GM13976 (cell line): ENCODE measurements around the gene AFF2.
"Not testable (repeated sequence)": the region's sequence is repeated elsewhere in the genome, so short reads cannot be mapped to it uniquely, and the experiment has no call there.

Experiments used
- DNase-seq: peaks from one replicate; pipeline ENCODE4 v3.0.0; 2012; ENCODE audit warnings: low spot score
- in situ Hi-C: fragments of 300-500 bp; cut with MboI; formaldehyde crosslinking; loops from one replicate; pipeline ENCODE4 v1.12.0; 2022; ENCODE audit warnings: low sequenced_read_pairs, mixed read lengths, inconsistent platforms; ENCODE audit not compliant: unreplicated experiment
- TF ChIP-seq, protein P1 (sequence below): IDR thresholded peaks from 2 replicates; pipeline ENCODE4 v1.5.1; 2012; ENCODE audit warnings: borderline replicate concordance, mild to moderate bottlenecking; ENCODE audit not compliant: insufficient read depth; ENCODE audit errors: extremely low read depth, missing control alignments, control extremely low read depth

Gene AFF2

DNA sequence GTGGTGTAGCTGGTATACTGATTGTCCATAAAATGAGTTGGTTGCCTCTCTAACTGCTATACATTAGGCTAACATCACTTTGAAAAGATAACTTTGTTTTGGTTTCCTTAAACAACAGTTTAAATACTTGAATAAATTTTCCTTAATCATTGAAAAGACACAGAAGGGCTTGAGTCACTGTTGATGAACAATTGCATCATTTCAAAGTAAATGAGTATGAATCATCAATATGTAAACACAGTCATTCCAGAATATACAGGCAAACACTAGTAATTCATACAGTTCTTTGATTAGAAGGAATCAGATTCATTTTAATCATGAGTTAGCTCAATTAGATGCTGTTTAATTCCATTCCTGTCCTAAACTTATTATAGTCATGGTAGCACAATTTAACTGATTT is 160.6 kb downstream of the AFF2 start:
- in situ Hi-C loops: no loop called here
- TF ChIP-seq, protein P1, sequence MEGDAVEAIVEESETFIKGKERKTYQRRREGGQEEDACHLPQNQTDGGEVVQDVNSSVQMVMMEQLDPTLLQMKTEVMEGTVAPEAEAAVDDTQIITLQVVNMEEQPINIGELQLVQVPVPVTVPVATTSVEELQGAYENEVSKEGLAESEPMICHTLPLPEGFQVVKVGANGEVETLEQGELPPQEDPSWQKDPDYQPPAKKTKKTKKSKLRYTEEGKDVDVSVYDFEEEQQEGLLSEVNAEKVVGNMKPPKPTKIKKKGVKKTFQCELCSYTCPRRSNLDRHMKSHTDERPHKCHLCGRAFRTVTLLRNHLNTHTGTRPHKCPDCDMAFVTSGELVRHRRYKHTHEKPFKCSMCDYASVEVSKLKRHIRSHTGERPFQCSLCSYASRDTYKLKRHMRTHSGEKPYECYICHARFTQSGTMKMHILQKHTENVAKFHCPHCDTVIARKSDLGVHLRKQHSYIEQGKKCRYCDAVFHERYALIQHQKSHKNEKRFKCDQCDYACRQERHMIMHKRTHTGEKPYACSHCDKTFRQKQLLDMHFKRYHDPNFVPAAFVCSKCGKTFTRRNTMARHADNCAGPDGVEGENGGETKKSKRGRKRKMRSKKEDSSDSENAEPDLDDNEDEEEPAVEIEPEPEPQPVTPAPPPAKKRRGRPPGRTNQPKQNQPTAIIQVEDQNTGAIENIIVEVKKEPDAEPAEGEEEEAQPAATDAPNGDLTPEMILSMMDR: no peak
- DNase-seq: no peak

DNA sequence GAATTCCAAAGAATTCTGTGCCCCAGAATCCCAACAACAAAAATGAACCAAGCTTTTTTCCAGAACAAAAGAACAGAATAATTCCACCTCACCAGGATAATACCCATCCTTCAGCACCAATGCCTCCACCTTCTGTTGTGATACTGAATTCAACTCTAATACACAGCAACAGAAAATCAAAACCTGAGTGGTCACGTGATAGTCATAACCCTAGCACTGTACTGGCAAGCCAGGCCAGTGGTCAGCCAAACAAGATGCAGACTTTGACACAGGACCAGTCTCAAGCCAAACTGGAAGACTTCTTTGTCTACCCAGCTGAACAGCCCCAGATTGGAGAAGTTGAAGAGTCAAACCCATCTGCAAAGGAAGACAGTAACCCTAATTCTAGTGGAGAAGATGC is 161.6 kb downstream of the AFF2 start:
- DNase-seq: no peak
- TF ChIP-seq, protein P1: no peak
- in situ Hi-C loops: no loop called here

- no peak for DNase-seq
- in situ Hi-C loops: no loop called here
- TF ChIP-seq, protein P1: no peak
Observed at GRCh38 chrX:148664171-148664570, 163.8 kb downstream of the AFF2 start.

GRCh38 chrX:148664995-148665394 is 164.6 kb downstream of the AFF2 start:
- no peak for DNase-seq
- in situ Hi-C loops: no loop called here
- TF ChIP-seq, protein P1: no peak

GRCh38 chrX:148669175-148669574 is 168.8 kb downstream of the AFF2 start:
- in situ Hi-C loops, DNase-seq: not testable (repeated sequence)

DNA sequence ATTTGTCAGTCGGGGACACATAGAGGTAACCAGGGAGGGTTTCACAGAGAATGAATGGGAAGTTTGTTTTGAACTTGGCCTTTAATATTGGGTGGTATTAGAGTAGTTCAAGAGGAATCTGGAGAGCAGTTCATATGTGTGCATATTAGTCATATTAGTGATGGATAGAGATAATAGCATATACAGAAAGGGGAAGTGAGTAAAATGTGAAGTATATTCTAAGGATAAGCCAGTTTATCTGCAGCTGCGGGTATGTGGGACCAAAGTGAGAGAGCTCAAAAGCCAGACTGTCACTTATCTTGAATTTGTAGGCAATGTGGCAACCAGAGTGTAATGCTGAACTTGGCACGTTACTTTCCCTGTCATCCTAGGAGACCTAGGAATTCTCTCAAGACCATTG is 169.9 kb downstream of the AFF2 start:
- TF ChIP-seq, protein P1: no peak
- no peak for DNase-seq
- in situ Hi-C loops: no loop called here

GRCh38 chrX:148672517-148672916 is 172.1 kb downstream of the AFF2 start:
- TF ChIP-seq, protein P1: no peak
- DNase-seq: no peak
- in situ Hi-C loops: no loop called here
